Ishikawa (cell line): ENCODE results near the gene SLC12A5.

ENCODE experiments used
- CEBPB ChIP-seq: IDR thresholded peaks from 2 replicates; pipeline ENCODE4 v1.6.1; 2012
- CREB1 ChIP-seq: IDR thresholded peaks from 2 replicates; pipeline ENCODE4 v1.6.1; 2012; ENCODE audit warnings: low read depth
- EGR1 ChIP-seq: IDR thresholded peaks from 2 replicates; pipeline ENCODE4 v1.6.1; 2012
- EP300 ChIP-seq: IDR thresholded peaks from 2 replicates; pipeline ENCODE4 v1.6.1; 2012; ENCODE audit warnings: borderline replicate concordance
- FOXM1 ChIP-seq: IDR thresholded peaks from 2 replicates; pipeline ENCODE4 v1.6.1; 2012; ENCODE audit warnings: low read depth, borderline replicate concordance
- NFIC ChIP-seq: IDR thresholded peaks from 2 replicates; pipeline ENCODE4 v1.6.1; 2012
- RAD21 ChIP-seq: IDR thresholded peaks from 2 replicates; pipeline ENCODE4 v1.6.1; 2012; ENCODE audit warnings: low read depth
- TAF1 ChIP-seq: IDR thresholded peaks from 2 replicates; pipeline ENCODE4 v1.6.1; 2012; ENCODE audit warnings: low read depth, mild to moderate bottlenecking
- TCF12 ChIP-seq: IDR thresholded peaks from 2 replicates; pipeline ENCODE4 v1.6.1; 2012; ENCODE audit warnings: low read depth
- TEAD4 ChIP-seq: IDR thresholded peaks from 2 replicates; pipeline ENCODE4 v1.6.1; 2012
- YY1 ChIP-seq: IDR thresholded peaks from 2 replicates; pipeline ENCODE4 v1.6.1; 2012; ENCODE audit warnings: low read depth
- ZBTB7A ChIP-seq: IDR thresholded peaks from 2 replicates; pipeline ENCODE4 v1.6.1; 2012; ENCODE audit warnings: low read depth
- TF ChIP-seq, protein P1 (sequence below): IDR thresholded peaks from 2 replicates; pipeline ENCODE4 v1.6.1; 2012
- TF ChIP-seq, protein P2 (sequence below): IDR thresholded peaks from 2 replicates; pipeline ENCODE4 v1.6.1; 2012; ENCODE audit warnings: low read depth, mild to moderate bottlenecking
- TF ChIP-seq, protein P3 (sequence below): IDR thresholded peaks from 2 replicates; pipeline ENCODE4 v1.6.1; 2012

SLC12A5 gene

DNA sequence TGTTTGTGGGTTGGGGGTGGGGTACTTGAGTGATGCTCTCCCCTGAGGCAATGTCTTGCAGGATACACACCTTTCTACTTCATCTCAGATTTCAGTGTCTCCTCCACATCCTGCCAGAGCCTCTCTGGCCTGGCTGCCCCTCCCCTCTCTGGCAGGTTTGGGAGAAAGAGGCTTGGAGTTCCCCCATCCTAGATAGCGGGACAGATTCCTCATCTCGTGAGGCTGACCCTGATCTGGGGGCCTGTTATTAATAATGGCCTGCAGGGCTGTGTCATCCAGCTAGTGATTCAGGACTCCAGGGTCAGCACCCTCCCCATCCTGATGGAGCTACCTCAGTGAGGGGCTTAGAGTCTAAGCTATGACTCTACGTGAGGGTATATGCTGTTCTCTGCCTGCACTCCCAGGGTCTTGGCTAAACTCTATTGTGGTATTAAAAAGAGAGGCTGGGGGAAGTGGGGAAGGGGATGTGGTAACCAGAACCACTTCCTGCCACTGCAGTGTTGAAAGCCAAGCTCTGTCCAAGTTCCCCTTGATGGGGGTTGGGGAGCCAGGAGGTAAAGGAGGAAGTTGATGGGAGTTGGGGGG lies 24.0 kb upstream of the SLC12A5 start:
- TF ChIP-seq TEAD4 = no peak
- TF ChIP-seq EGR1 = no peak
- no peak for TF ChIP-seq CEBPB
- TF ChIP-seq CREB1 = no peak
- TF ChIP-seq FOXM1 = no peak
- no peak for TF ChIP-seq YY1
- no peak for TF ChIP-seq EP300
- TF ChIP-seq ZBTB7A = no peak

DNA sequence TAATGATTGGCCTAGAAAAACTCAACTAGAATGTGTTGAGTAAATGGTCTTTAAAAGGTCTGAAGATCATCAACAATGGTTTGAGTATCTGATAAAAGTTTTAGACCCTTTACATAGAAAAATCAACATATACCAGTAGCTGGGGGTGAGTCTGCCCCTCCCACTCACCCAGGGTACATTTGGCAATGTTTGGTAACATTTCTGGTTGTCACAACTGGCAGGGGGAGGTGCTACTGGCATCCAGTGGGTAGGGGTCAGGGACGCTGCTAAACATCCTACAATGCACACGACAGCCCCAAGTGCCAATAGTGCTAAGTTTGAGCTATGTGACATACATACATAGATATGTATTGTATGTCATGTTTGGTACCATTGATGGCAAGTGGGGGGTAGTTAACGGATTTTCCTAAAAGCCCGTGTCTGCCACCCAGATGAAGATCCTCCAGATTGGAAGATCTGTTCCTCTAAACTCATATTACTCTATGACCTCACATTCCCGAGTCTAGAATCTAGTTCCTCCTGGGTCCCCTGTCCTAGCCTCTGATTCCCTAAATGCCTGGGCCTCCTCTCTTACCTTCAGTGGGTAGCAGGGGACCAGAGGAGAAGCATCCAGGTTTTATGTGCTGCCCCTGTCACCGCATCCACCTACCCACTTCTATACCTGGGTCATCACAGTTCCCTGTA lies 22.9 kb upstream of the SLC12A5 start:
- TF ChIP-seq ZBTB7A (no peak), YY1 (no peak), EP300 (no peak)
- TF ChIP-seq, protein P1, sequence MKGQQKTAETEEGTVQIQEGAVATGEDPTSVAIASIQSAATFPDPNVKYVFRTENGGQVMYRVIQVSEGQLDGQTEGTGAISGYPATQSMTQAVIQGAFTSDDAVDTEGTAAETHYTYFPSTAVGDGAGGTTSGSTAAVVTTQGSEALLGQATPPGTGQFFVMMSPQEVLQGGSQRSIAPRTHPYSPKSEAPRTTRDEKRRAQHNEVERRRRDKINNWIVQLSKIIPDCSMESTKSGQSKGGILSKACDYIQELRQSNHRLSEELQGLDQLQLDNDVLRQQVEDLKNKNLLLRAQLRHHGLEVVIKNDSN = no peak

DNA sequence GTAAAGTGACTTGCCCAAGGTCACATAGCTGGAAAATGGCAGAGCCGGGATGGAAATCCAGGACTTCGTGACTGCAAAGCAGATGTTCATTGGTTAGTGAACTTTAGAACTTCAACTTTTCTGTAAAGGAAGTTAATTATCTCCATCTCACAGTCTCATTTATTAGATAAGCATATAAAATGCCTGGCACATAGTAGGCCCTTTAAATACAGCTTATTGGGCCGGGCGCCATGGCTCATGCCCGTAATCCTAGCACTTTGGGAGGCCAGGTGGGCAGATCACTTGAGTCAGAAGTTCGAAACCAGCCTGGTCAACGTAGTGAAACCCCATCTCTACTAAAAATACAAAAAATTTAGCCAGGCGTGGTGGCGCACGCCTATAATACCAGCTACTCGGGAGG lies 22.1 kb upstream of the SLC12A5 start:
- TF ChIP-seq EP300 (no peak), TAF1 (no peak), EGR1 (no peak), RAD21 (no peak), YY1 (no peak), NFIC (no peak), TCF12 (no peak), FOXM1 (no peak), ZBTB7A (no peak), CEBPB (no peak), TEAD4 (no peak), CREB1 (no peak)
- TF ChIP-seq, protein P2, sequence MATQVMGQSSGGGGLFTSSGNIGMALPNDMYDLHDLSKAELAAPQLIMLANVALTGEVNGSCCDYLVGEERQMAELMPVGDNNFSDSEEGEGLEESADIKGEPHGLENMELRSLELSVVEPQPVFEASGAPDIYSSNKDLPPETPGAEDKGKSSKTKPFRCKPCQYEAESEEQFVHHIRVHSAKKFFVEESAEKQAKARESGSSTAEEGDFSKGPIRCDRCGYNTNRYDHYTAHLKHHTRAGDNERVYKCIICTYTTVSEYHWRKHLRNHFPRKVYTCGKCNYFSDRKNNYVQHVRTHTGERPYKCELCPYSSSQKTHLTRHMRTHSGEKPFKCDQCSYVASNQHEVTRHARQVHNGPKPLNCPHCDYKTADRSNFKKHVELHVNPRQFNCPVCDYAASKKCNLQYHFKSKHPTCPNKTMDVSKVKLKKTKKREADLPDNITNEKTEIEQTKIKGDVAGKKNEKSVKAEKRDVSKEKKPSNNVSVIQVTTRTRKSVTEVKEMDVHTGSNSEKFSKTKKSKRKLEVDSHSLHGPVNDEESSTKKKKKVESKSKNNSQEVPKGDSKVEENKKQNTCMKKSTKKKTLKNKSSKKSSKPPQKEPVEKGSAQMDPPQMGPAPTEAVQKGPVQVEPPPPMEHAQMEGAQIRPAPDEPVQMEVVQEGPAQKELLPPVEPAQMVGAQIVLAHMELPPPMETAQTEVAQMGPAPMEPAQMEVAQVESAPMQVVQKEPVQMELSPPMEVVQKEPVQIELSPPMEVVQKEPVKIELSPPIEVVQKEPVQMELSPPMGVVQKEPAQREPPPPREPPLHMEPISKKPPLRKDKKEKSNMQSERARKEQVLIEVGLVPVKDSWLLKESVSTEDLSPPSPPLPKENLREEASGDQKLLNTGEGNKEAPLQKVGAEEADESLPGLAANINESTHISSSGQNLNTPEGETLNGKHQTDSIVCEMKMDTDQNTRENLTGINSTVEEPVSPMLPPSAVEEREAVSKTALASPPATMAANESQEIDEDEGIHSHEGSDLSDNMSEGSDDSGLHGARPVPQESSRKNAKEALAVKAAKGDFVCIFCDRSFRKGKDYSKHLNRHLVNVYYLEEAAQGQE = no peak
- TF ChIP-seq, protein P3, sequence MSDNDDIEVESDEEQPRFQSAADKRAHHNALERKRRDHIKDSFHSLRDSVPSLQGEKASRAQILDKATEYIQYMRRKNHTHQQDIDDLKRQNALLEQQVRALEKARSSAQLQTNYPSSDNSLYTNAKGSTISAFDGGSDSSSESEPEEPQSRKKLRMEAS = no peak
- TF ChIP-seq, protein P1 = no peak

DNA sequence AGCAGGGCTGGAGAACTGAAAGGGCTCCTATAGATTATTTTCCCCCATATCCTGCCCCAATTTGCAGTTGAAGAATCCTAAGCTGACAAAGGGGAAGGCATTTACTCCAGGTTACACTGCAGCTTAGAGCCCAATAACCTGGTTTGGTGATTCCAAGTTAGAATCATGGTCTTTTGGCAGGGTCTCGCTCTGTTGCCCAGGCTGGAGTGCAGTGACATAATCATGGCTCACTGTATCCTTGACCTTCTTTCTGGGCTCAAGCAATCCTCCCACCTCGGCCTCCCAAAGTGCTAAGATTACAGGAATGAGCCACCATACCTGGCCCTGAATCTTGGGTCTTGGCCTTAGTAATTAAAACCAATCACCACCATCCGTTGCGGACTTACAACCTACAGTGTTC lies 21.3 kb upstream of the SLC12A5 start:
- TF ChIP-seq YY1 (no peak), ZBTB7A (no peak), EGR1 (no peak), TAF1 (no peak)
- TF ChIP-seq, protein P1 = no peak

DNA sequence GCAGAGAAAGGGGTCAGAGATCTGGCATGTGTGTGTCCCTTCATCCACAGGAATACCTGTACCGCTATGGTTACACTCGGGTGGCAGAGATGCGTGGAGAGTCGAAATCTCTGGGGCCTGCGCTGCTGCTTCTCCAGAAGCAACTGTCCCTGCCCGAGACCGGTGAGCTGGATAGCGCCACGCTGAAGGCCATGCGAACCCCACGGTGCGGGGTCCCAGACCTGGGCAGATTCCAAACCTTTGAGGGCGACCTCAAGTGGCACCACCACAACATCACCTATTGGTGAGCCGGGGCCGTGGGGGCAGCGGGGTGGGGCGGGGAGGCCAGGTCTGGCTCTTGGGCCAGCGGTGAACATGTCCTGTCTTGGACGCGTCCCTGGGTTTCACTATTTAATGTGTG lies 19.2 kb upstream of the SLC12A5 start:
- TF ChIP-seq, protein P2 = no peak
- TF ChIP-seq CREB1 = no peak
- no peak for TF ChIP-seq TCF12
- no peak for TF ChIP-seq YY1
- TF ChIP-seq TEAD4 = no peak
